GM11168 (cell line): ENCODE results near the gene RNF19B.

ENCODE experiments used
- in situ Hi-C: fragments of 300-500 bp; cut with MboI; formaldehyde crosslinking; loops from one replicate; pipeline ENCODE4 v1.12.0; 2022; ENCODE audit warnings: low sequenced_read_pairs; ENCODE audit not compliant: unreplicated experiment

RNF19B gene

DNA sequence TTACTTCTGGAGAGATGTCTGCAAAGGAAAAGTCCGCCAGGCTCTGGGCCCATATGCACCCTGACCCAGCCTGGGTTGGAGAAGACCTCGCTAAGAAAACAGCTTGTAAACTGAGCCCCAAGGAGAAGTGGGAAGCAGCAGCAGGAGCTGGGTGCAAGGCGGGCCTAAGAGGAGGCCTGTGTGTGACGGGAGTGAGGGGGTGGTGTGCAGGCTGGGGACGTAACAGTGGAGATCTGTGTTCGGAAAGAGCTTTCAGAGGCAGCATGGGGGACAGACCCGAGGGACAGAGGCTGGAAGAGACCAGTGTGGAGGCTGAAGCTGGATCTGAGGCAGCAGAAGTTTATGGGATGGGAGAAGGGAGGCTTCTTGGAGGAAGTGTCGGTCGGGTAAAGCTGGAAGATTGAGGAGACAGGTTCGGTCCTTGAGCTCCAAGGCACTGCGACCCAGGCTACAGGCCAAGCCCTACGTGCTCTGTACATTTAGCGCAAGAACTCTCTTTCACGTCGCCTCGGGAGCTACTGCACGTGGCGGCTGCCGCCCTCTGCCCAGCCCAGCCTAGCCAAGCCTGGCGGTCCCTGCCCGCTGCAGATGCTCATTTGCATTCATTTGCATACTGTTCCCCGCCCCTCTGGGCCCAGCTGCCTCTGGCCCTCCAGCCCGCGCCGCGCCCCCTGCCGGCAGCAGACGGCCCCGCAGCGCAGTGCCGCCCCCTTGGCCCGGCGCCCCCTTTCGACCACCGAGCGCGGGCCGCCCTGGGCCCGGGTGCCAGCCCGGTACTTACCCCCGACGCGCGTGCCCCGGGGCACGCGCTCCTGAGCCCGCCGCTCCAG is 72.0 kb downstream of the RNF19B start:
- in situ Hi-C loops: no loop called here

DNA sequence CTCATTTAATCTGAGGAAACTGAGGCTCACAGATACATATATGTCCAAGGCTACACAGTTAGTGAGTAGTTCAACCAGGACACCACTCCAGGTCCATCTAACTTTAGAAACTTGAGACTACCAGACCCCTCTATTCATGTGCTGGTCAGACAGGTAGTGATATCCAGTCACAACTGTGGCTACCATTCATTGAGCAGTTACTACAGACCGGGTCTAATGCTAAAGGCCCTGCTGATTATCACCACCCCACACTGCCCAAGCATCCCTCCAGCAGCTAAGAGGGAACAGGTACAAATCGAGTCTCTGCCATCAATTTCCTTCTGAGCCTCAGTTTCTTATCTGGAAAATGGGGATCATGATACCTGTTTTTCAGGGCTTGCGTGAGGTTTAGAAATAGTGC is 73.0 kb downstream of the RNF19B start:
- in situ Hi-C loops: no loop called here

DNA sequence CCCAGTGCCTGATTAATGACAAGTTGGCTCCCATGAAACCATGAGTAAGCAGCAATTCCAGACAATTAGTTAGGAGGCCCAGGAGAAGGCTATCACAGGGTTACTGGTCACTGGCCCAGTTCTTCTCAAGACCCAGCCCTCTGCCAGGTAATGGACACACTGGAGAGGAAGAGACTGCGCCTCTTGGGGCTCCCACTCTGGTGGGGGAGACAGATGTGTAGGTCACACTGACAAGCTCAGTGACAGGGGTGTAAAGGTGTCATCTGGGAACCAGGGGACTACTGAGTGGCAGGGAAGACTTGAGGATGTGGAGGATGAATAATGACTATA is 73.4 kb downstream of the RNF19B start:
- in situ Hi-C loops: no loop called here

DNA sequence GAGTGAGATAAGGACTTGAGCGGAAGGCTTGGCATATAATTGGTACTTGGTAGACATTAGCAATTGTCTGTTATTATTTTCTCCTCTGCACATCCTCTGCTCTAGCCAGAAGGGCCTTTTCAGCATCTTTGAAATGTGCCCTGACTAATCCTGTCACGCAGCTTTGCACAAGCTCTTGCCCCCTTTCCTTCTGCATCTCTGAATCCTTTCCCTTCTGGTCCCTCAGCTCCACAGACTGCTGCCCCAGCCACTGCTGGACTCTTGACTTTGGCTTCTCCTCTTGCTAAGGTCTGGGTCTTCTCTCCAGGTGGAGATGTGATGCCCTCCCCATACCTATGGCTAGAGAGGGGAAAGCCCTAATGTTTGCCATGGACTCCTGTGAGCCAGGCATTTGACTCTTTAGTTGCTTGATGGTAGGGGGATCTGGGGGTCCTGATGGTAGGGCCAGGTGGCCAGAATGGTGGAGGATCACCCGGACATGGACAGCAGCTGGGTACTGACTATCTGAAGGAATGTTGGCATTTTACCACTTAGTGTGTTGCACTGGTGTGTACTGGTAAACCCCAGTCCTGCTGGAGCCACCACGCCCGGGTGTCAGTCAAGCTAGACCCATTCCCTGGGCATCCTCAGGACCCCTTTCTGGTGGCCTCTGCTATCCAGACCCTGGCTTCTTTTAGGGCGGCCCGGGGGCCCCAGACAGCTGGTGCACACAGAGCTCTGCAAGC is 73.9 kb downstream of the RNF19B start:
- in situ Hi-C loops: no loop called here

DNA sequence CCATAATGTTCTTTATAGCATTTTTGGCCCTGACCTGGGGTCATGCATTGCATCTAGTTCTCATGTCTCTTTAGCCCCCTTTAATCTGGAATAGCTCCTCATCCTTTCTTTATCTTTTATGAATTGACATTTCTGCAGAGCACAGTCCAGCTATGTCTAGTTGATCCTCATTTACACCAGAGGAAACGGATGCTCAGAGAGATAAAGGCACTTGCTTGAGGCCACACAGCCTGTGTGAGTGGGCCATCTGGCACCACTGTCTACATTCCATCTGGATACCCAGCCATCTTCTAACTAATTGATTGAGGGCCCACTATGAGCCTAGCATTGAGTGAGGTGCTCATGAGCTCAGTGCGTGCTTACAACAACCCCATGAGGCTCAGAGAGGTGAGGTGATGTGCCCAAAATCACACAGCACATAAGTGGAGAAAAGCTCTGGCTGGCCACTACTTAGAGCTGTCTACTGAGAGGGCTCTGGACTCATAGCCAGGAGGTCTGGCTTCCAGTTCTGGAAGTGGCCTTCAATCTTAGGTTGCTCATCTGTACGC is 74.8 kb downstream of the RNF19B start:
- in situ Hi-C loops: no loop called here

DNA sequence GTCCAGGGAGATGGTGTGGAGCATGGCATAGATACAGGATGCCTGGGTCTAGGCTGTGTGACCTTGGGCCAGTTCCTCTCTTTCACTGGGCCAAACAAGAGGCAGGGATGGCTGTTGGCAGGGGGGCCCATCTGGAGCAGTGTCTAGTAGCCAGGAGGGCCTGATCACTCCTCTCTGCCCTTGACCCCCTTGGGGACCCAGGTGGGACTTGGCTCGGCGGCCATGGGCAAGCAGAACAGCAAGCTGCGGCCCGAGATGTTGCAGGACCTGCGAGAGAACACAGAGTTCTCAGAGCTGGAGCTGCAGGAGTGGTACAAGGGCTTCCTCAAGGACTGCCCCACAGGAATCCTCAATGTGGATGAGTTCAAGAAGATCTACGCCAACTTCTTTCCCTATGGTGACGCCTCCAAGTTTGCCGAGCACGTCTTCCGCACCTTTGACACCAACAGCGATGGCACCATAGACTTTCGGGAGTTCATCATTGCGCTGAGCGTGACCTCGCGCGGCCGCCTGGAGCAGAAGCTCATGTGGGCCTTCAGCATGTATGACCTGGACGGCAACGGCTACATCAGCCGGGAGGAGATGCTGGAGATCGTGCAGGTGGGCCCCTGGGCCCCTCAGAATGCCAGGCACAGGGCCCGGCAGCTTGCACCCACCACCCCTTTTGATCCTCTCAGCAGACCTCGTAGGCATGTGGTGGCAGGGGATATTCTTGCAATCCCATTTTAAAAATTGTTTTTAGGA is 75.8 kb downstream of the RNF19B start:
- in situ Hi-C loops: no loop called here

DNA sequence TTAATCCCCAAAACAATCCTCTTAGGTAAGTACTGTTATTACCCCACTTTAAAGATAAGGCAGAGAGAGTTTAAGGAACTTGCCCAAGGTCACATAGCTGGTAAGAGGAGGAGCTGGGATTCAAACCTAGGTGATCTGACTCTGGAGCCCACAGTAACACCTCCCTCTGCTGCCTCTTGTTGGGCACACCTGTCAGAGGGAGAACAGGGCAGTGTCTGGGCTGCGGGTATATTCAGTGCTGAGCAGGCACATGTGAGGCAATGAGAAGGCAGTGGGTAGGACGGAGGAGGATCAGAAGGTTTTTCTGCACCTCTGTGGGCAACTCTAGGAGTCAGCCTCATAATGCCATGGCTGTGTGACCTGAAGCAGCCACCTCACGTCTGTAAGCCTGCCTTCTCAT is 76.5 kb downstream of the RNF19B start:
- in situ Hi-C loops: no loop called here

DNA sequence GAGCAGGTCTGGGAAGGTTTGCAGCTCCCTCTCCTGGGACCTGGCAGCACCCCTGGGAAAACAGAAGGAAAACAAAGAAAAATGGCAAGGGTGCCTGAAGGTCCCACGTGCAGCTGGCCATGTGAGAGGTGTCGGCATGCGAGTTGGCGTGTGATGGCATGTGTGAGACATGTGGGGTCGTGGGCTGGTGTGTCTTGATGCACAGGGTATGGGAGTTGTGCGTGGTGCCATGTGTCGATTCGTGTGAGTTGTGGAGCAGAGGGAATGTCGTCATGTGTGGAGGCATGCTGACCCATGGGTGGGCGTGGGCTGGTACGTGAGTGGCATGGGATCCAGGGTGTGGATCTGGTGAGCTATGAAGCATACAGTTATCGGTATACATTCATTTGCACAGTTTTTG is 77.0 kb downstream of the RNF19B start:
- in situ Hi-C loops: no loop called here

DNA sequence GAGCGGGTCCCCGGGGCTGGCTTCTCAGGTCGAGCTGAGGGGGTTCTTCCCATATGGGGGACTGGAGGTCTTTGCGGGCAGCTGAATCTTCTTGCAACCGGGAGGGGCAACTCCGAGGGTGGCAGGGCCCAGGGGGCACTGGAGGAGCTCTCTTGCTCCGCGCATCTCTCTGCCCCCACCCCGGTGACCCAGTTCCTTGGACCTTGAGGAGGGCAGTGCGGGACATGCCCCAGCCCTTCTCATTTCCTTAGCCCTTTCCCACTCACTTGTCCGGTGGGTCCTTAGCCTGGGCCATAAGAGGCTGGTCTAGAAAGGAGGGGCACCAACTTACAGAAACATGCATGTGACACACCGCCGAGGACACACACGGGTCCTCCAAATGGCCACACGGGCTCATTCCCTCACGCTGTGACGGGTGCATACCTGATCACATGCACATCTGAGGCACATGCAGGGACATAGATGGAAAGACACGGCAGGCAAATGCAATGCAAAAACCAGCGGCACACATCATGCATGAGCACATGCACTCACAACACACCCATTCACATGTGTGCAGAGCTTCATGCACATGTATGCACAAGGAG is 77.7 kb downstream of the RNF19B start:
- in situ Hi-C loops: no loop called here
